GM12872 (cell line): ENCODE results near the gene C8B.

Experiments used
- CTCF ChIP-seq: IDR thresholded peaks from 3 replicates; pipeline ENCODE4 v1.5.1; 2011; ENCODE audit warnings: low read depth, mild to moderate bottlenecking, low read length, moderate library complexity; ENCODE audit not compliant: insufficient read depth

The C8B gene

GRCh38 chr1:56970280-56970679 is 4.5 kb upstream of the C8B start:
- TF ChIP-seq CTCF = no peak

GRCh38 chr1:56968878-56969495 is 3.2 kb upstream of the C8B start:
- no peak for TF ChIP-seq CTCF

- TF ChIP-seq CTCF = peak; percentile 39
Observed at GRCh38 chr1:56967900-56968832, 2.4 kb upstream of the C8B start.

- no peak for TF ChIP-seq CTCF
Observed at GRCh38 chr1:56967355-56967754, 1.5 kb upstream of the C8B start.

GRCh38 chr1:56966698-56966999 is 834 bp upstream of the C8B start:
- TF ChIP-seq CTCF = no peak

GRCh38 chr1:56965191-56965590 is 624 bp downstream of the C8B start:
- TF ChIP-seq CTCF = no peak

GRCh38 chr1:56964349-56965017 is 1.3 kb downstream of the C8B start:
- no peak for TF ChIP-seq CTCF
